ENCODE data around the gene RARS2. TPM values are rescaled to one million over a fixed set of nuclear protein-coding genes. Genes with fewer than 3 reads are reported as not detected.

RARS2 gene
- total and polyA plus RNA-seq, 2 of the 8 experiments (the other 6 are each of a cell fraction or from before 2014, with no cell fraction given): 10.2 to 40.5 TPM

DNA sequence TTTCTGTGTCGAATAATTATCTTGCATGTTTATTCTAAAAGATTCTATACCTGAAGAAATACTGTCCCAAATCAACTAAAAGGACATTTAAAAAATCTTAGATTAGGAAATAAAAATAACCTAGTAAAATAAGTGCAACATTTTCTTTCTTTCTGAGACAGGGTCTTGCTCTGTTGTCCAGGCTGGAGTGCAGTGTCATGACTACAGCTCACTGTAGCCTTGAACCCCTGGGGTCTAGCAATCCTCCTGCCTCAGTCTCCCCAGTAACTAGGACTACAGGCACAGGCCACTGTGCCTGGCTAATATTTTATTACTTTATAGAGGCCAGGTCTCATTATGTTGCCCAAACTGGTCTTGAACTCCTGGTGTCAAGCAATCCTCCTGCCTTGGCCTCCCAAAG lies 48.7 kb downstream of the RARS2 start (continued):
- no peak for TF ChIP-seq EP300 (IDR thresholded peaks at IDR 0.05; ENCODE audit: borderline replicate concordance in 1 of 2, low read depth in 2 of 2, low read length in 2 of 2)
- TF ChIP-seq JUND (IDR thresholded peaks at IDR 0.05; ENCODE audit: low read length): no peak
- TF ChIP-seq, protein P1, sequence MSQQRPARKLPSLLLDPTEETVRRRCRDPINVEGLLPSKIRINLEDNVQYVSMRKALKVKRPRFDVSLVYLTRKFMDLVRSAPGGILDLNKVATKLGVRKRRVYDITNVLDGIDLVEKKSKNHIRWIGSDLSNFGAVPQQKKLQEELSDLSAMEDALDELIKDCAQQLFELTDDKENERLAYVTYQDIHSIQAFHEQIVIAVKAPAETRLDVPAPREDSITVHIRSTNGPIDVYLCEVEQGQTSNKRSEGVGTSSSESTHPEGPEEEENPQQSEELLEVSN (IDR thresholded peaks at IDR 0.05): no peak
- no peak for TF ChIP-seq HDAC6 (IDR thresholded peaks at IDR 0.05; ENCODE audit: low read depth, low read length)
- TF ChIP-seq EZH2 (IDR thresholded peaks at IDR 0.05; ENCODE audit: low read depth, low read length, severe bottlenecking): no peak
- no peak for TF ChIP-seq KDM5A (IDR thresholded peaks at IDR 0.05; ENCODE audit: low read length)

All from H1 (cell line).